Activated T-cell treated with anti-CD3 and anti-CD28 coated beads for 48 hours (primary cell): Measurements from ENCODE around the gene POMP.
"Not testable (repeated sequence)": the region's sequence is repeated elsewhere in the genome, so short reads cannot be mapped to it uniquely, and the experiment has no call there.

Experiments used
- DNase-seq: peaks from one replicate; pipeline ENCODE4 v3.0.0-alpha.2; 2020; ENCODE audit warnings: low read depth

POMP gene

GRCh38 chr13:28637714-28638355 is 21.1 kb upstream of the POMP start:
- DNase-seq = no peak

- DNase-seq = no peak
Measured at GRCh38 chr13:28638756-28639155, 20.2 kb upstream of the POMP start.

DNA sequence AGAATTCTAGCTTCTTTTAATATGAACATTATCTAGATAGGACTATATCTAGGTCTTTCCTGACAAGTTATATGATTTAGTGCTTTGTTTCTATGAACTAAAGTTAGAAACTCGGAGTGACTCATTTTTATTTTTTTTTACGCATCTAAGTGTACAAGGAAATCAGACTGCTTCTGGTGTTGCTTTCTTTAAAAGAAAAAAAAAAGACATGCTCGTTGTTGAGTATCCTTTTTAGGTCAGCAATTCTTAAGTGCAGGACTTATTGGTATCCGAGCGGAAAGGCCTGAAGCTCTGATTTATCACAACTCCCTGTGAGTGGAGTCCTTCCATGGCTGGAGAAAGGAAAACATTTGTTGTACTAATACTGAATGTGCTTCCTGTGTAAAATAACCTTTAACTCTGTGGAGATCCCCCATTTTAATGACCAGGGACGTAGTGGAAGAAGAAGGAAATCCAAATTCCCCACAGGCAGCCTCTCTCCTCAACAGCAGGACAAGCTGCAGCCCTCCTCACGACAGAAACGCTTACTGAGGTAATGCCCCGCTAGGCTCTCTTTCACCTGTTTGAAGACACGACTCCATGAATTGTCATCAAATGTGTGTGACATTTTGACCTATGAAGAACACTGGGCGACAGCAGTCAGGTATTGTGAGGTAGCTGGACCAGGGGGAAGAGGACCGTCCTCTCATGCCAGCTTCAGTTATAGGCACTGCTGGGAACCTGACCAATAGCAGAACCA is 17.9 kb upstream of the POMP start:
- DNase-seq = no peak

- no peak for DNase-seq
Measured at GRCh38 chr13:28641600-28641926, 17.4 kb upstream of the POMP start.

DNA sequence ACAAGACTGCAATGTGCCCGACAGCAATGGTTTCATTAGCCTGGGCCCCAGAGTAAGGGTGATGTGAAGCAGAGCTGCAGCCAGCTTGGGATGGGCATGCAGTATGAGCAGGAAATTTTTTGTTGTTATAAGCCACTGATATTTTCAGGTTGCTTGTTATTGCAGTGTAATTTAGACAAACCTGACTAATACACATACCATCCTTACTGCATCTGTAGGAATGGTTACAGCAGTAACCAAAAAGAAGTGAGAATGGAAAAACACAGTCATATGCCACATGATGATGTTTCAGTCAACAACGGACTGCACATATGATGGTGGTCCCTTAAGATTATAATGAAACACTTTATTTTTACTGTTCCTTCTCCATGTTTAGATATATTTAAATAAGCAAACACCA is 8.6 kb upstream of the POMP start:
- no peak for DNase-seq

- DNase-seq = no peak
Measured at GRCh38 chr13:28651810-28652401, 7.0 kb upstream of the POMP start.

DNA sequence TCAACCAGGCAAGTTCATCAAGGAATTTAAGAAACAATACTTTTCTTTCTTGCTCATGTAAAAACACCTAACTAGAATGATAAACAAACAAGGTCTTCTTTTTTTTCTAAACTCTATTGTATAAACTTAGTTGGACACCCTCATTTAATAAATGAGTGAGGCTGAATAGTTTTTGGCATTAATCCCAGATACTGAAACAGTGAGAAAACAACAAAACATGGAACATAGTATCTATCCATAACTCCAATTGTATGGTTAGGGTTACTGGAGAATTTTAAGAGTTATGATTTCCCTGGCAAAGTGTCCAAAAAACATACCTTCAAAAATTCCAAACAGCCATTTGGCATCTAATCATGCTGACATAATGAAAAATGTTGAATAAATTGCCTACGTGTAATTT is 5.8 kb upstream of the POMP start:
- DNase-seq = no peak

- no peak for DNase-seq
Measured at GRCh38 chr13:28654276-28654675, 4.7 kb upstream of the POMP start.

- no peak for DNase-seq
Measured at GRCh38 chr13:28655561-28655960, 3.4 kb upstream of the POMP start.

GRCh38 chr13:28657784-28658538 is 969 bp upstream of the POMP start:
- DNase-seq = no peak

GRCh38 chr13:28658539-28658795 is 463 bp upstream of the POMP start:
- DNase-seq = no peak

GRCh38 chr13:28659621-28659970 is 666 bp downstream of the POMP start:
- no peak for DNase-seq

DNA sequence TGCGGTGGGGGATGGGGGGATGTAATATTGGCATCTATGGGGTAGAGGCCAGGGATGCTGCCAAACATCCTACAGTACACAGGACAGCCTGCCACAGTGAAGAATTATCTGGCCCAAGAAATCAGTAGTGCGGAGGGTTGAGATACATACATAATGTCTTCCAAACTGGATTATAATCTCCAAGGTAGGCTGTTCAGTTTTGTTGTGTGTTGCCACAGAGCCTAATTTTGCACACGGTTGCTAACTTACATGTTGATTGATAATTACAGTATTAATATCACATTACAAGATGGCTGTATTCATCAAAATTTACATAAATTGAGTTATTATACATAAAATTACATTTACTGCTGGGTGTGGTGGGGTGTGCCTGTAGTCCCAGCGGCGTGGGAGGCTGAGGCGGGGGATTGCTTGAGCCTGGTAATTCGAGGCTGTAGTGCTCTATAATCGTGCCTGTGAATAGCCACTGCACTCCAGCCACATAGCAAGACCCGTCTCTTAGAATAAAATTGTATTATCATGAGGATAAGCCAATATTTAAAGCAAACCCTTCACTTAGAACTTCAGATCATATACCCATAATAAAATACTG is 8.1 kb downstream of the POMP start:
- DNase-seq = no peak

DNA sequence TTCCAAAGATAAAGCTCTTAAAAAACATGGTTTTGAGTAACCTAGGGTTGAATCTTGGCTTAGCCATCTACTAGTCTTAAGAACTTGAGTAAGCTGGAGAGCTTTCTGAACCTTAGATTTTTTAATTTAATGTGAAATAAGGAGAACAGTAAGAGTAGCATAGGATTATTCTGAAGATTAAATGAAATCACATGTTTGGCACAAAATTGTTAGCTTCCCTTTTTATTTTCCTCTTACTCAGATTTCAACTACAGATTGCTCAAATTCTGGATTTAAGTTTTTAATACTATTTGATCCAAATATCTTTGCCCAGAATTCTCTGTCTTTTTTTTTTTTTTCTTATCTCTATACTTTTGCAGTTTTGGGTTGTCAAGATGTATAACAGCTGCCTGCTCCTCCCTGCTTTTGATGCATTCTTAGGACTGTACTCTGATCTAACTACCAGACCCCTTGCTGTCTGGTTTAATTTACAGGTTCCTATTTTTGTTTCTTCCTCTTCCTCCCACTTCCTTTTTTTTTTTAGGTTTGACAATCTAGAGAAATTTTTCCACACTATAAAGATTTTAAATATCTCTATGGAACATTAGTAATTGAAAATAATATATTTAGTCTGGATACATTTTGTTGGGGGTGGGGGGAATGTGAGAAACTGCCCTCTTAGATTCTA is 12.3 kb downstream of the POMP start:
- DNase-seq = no peak

GRCh38 chr13:28678809-28679208 is 19.9 kb downstream of the POMP start:
- DNase-seq = no peak

DNA sequence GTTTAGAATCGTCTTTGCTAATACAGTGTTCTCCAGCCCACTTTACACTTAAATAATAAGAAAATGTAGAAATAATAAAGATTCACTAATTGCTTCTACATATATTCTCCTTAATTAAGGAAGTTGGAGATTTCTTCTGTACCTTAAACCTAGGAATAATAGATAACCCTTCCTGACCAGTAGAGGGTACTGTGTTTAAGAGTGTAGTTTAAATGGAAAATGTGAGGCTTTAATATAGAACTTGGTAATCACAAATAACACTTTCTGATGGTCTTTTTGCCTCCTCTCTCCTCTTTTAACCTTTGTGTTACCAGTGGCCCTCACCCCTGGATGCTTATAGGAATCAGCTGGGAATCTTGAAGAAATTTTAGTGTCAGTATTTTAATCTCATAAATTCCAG is 20.7 kb downstream of the POMP start:
- no peak for DNase-seq

- DNase-seq = no peak
Measured at GRCh38 chr13:28680541-28680940, 21.6 kb downstream of the POMP start.

DNA sequence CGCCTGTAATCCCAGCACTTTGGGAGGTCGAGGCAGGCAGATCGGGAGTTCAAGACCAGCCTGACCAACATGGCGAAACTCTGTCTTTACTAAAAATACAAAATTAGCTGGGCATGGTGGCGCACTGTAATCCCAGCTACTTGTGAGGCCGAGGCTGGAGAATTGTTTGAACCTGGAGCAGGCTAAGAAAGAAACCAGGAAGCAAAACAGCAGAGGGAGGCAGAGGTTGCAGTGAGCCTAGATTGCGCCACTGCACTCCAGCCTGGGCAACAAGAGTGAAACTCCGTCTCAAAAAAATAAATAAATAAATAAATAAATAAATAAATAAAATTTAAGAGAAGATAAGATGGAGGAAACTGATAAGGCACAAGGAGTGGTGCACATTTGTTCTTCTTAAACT is 24.2 kb downstream of the POMP start:
- not testable (repeated sequence) for DNase-seq

GRCh38 chr13:28684257-28684656 is 25.3 kb downstream of the POMP start:
- no peak for DNase-seq

DNA sequence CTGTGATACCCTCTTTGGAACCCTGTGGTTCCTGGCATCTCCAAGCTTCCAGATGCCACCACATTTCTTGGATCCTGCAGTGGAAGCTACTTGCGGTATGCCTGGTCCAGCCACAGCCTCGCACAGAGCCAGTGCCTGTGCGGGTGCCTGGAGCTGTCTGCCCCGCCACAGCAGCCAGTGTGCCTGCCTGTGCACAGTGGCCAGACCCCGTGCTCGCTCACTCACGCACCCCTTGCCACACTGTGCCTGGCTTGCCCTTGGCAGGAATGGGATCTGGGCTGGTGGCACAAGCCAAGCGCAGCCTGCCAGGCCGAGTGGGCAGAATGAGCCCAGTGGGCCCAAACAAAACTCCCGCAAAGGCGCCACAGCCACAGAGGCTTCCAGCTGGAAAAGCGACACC is 26.2 kb downstream of the POMP start:
- DNase-seq = no peak

GRCh38 chr13:28685892-28686291 is 27.0 kb downstream of the POMP start:
- no peak for DNase-seq
